K562 (cell line): Measurements from ENCODE around the gene C14orf180. TPM values are rescaled to one million over a fixed set of nuclear protein-coding genes. Genes with fewer than 3 reads are reported as not detected.
A peak's percentile ranks its signal among the peaks of the same experiment; 100 is the strongest.

Experiments used
- C11orf30 ChIP-seq: fragments of 450-650 bp; IDR thresholded peaks from 2 replicates; pipeline ENCODE4 v1.6.1; 2016; ENCODE audit warnings: low read depth, mild to moderate bottlenecking
- CHD2 ChIP-seq: IDR thresholded peaks from 2 replicates; pipeline ENCODE4 v1.6.1; 2011; ENCODE audit warnings: low read depth, low read length
- FOXJ3 ChIP-seq: sonication (generic); formaldehyde crosslinking; IDR thresholded peaks from 2 replicates; pipeline ENCODE4 v1.4.0; 2020; ENCODE audit warnings: mild to moderate bottlenecking, missing genetic modification reagents
- NCOA4 ChIP-seq: fragments of 450-650 bp; IDR thresholded peaks from 2 replicates; pipeline ENCODE4 v1.6.1; 2018; ENCODE audit warnings: mild to moderate bottlenecking; ENCODE audit not compliant: partially characterized antibody
- PHF21A ChIP-seq: fragments of 450-650 bp; IDR thresholded peaks from 2 replicates; pipeline ENCODE4 v1.6.1; 2017; ENCODE audit warnings: low read depth, borderline replicate concordance
- PHF8 ChIP-seq: fragments of 200-600 bp; sonication (generic); IDR thresholded peaks from 2 replicates; pipeline ENCODE4 v1.6.1; 2012; ENCODE audit warnings: mixed run types, mild to moderate bottlenecking, inconsistent platforms, low read length, moderate library complexity, borderline replicate concordance
- RCOR1 ChIP-seq, 2 experiments: IDR thresholded peaks; 2 replicates each; pipeline ENCODE4 v1.6.1; 2012; ENCODE audit warnings: low read depth in 2 of 2, low read length in 2 of 2, borderline replicate concordance in 1 of 2, improper control_type of control experiment in 1 of 2
- SIN3B ChIP-seq: fragments of 450-650 bp; IDR thresholded peaks from 2 replicates; pipeline ENCODE4 v1.6.1; 2017; ENCODE audit warnings: low read depth, mild to moderate bottlenecking, moderate library complexity
- ZKSCAN1 ChIP-seq: fragments of 150-350 bp; IDR thresholded peaks from 2 replicates; pipeline ENCODE4 v1.6.1; 2016; ENCODE audit warnings: low read depth, low read length
- polyA plus RNA-seq, 8 experiments: library from polyadenylated mRNA; depleted of rRNA in 4 of 8; stranded (reverse) in 5 of 8; unstranded in 3 of 8; fragments of >200 nt; fragmentation: Nextera tagmentation in 2 of 8; fragmentation: Illumina TruSeq in 1 of 8; extraction: Ambion mirVana in 2 of 8; extraction: Trizol in 1 of 8; gene quantifications; 2 replicates each; pipeline versions ENCODE4 v1.2.1 to v1.2.3, GENCODE V29; 2011 to 2014; ENCODE audit warnings: inconsistent platforms in 1 of 8, missing spikeins in 1 of 8
- total RNA-seq, 7 experiments: library from RNA; depleted of rRNA in 6 of 7; stranded (reverse); fragments of >200 nt in 6 of 7; fragmentation: Illumina TruSeq in 2 of 7; extraction: Trizol in 2 of 7; gene quantifications; 2 replicates each; pipeline versions ENCODE4 v1.2.1 to v1.2.3, GENCODE V29; 2011 to 2021; ENCODE audit warnings: low replicate concordance in 1 of 7
- TF ChIP-seq, protein P1 (sequence below), 2 experiments: fragments of 450-650 bp; formaldehyde crosslinking in 1 of 2; IDR thresholded peaks; 2 replicates each; pipeline versions ENCODE4 v1.4.0 to v1.6.1; 2014 to 2020; ENCODE audit warnings: mild to moderate bottlenecking in 2 of 2, borderline replicate concordance in 1 of 2, low read depth in 1 of 2
- TF ChIP-seq, protein P2 (sequence below): sonication (generic); formaldehyde crosslinking; IDR thresholded peaks from 2 replicates; pipeline ENCODE4 v1.8.0; 2022; ENCODE audit warnings: mild to moderate bottlenecking, low read depth, missing genetic modification reagents
- TF ChIP-seq, protein P3 (sequence below): fragments of 450-650 bp; conservative IDR thresholded peaks from 2 replicates; pipeline ENCODE4 v1.6.1; 2016; ENCODE audit warnings: missing genetic modification characterization, low read depth, mild to moderate bottlenecking, control low read depth, missing compliant biosample characterization
- TF ChIP-seq, protein P4 (sequence below): fragments of 250-450 bp; sonication (Bioruptor Pico); IDR thresholded peaks from 2 replicates; pipeline ENCODE4 v1.4.0; 2020; ENCODE audit warnings: borderline replicate concordance

C14orf180 gene
- total and polyA plus RNA-seq, 9 of the 15 experiments (the other 6 are each of a cell fraction or from before 2014, with no cell fraction given): not detected

DNA sequence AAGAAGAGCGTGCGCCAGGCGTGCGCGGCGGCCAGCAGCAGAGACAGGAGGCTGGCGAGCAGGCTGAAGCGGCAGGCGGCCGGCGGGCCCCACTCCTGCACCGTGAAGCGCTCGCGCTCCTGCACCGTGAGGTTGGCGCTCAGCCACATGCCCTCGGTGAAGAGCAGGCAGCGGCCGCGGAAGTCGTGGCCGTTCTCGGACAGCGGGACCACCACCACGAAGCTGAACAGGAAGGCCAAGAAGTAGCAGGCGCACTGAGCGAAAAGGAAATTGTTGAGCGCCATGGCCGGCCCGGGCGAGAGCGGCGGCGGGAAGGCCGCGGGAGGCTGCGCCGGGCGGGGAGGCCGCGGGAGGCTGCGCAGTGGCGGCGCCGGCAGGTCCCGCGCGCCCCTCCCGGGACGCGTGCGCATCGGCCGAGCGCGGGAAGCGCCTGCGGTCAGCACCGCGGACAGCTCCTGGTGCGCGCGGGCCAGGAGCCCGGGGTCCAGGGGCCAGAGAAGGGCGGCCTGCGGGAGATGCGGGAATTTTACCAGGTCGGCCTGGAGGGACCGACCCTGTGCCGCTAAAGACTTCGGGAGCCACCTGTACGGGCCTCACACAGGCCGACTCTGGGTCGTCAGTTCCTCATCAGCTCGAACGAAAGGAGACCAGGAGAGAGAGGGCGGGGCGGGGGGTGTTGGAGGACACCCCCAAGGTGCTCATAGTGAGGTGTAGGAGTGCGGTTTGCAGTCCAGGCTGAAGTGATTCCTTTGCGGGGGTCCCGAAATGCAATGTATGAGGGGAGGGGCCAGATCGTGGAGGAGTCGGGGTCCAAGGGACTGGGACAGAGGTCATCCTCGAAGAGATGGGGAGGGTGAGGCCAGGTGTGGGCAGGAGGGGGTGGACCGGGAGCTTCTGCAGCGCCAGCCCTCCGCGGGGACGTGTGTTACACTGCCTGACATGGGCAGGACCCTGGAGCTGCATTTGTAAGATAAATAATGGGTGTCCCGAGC is 25.2 kb downstream of the C14orf180 start, which contains the start of gene TMEM179 (continued):
- TF ChIP-seq, protein P1, sequence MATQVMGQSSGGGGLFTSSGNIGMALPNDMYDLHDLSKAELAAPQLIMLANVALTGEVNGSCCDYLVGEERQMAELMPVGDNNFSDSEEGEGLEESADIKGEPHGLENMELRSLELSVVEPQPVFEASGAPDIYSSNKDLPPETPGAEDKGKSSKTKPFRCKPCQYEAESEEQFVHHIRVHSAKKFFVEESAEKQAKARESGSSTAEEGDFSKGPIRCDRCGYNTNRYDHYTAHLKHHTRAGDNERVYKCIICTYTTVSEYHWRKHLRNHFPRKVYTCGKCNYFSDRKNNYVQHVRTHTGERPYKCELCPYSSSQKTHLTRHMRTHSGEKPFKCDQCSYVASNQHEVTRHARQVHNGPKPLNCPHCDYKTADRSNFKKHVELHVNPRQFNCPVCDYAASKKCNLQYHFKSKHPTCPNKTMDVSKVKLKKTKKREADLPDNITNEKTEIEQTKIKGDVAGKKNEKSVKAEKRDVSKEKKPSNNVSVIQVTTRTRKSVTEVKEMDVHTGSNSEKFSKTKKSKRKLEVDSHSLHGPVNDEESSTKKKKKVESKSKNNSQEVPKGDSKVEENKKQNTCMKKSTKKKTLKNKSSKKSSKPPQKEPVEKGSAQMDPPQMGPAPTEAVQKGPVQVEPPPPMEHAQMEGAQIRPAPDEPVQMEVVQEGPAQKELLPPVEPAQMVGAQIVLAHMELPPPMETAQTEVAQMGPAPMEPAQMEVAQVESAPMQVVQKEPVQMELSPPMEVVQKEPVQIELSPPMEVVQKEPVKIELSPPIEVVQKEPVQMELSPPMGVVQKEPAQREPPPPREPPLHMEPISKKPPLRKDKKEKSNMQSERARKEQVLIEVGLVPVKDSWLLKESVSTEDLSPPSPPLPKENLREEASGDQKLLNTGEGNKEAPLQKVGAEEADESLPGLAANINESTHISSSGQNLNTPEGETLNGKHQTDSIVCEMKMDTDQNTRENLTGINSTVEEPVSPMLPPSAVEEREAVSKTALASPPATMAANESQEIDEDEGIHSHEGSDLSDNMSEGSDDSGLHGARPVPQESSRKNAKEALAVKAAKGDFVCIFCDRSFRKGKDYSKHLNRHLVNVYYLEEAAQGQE (IDR thresholded peaks at IDR 0.05; ENCODE audit: borderline replicate concordance): peak; percentile 99
- TF ChIP-seq, protein P1 (CRISPR knock-in tag; IDR thresholded peaks at IDR 0.05; ENCODE audit: low read depth): peak; percentile 97
- TF ChIP-seq, protein P2, sequence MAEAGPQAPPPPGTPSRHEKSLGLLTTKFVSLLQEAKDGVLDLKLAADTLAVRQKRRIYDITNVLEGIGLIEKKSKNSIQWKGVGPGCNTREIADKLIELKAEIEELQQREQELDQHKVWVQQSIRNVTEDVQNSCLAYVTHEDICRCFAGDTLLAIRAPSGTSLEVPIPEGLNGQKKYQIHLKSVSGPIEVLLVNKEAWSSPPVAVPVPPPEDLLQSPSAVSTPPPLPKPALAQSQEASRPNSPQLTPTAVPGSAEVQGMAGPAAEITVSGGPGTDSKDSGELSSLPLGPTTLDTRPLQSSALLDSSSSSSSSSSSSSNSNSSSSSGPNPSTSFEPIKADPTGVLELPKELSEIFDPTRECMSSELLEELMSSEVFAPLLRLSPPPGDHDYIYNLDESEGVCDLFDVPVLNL (CRISPR knock-in tag): peak; percentile 74; the same call in 1 of the 2 replicates
- TF ChIP-seq, protein P3, sequence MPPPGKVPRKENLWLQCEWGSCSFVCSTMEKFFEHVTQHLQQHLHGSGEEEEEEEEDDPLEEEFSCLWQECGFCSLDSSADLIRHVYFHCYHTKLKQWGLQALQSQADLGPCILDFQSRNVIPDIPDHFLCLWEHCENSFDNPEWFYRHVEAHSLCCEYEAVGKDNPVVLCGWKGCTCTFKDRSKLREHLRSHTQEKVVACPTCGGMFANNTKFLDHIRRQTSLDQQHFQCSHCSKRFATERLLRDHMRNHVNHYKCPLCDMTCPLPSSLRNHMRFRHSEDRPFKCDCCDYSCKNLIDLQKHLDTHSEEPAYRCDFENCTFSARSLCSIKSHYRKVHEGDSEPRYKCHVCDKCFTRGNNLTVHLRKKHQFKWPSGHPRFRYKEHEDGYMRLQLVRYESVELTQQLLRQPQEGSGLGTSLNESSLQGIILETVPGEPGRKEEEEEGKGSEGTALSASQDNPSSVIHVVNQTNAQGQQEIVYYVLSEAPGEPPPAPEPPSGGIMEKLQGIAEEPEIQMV (tag): no peak
- no peak for TF ChIP-seq C11orf30
- 0 out of 4 replicates have a peak, but pooled peaks of 1 of the 2 experiments have one; percentile 12 for TF ChIP-seq RCOR1 (IDR thresholded peaks at IDR 0.05; ENCODE audit: borderline replicate concordance in 1 of 2, low read depth in 2 of 2, low read length in 2 of 2)
- no peak for TF ChIP-seq NCOA4
- no peak for TF ChIP-seq PHF8
- TF ChIP-seq CHD2: no peak
- no peak for TF ChIP-seq SIN3B
- TF ChIP-seq FOXJ3 (CRISPR knock-in tag): no peak
- TF ChIP-seq ZKSCAN1: no peak
- no peak for TF ChIP-seq PHF21A
- TF ChIP-seq, protein P4, sequence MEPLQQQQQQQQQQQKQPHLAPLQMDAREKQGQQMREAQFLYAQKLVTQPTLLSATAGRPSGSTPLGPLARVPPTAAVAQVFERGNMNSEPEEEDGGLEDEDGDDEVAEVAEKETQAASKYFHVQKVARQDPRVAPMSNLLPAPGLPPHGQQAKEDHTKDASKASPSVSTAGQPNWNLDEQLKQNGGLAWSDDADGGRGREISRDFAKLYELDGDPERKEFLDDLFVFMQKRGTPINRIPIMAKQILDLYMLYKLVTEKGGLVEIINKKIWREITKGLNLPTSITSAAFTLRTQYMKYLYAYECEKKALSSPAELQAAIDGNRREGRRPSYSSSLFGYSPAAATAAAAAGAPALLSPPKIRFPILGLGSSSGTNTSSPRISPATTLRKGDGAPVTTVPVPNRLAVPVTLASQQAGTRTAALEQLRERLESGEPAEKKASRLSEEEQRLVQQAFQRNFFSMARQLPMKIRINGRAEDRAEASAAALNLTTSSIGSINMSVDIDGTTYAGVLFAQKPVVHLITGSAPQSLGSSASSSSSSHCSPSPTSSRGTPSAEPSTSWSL (CRISPR knock-in tag): no peak
